Thoracic aorta (tissue), 2 donors: ENCODE results near the gene TRIO. TPM values are rescaled to one million over a fixed set of nuclear protein-coding genes. Genes with fewer than 3 reads are reported as not detected.

Experiments
- ATAC-seq: fragments of 150-250 bp; one replicate; pipeline ENCODE4 v1.8.0; 2017; ENCODE audit warnings: low read depth; ENCODE audit not compliant: insufficient number of reproducible peaks, low FRiP score
- DNase-seq: peaks from one replicate; pipeline ENCODE4 v3.0.0-alpha.2; 2020; ENCODE audit warnings: low spot score
- H3K27ac ChIP-seq, 2 donors: fragments of 200-600 bp; sonication (generic); 1 replicate in 1 of 2; 2 replicates in 1 of 2; pipeline ENCODE4 v1.5.1; 2016; ENCODE audit warnings: mild to moderate bottlenecking in 2 of 2, moderate library complexity in 2 of 2
- H3K27me3 ChIP-seq: fragments of 200-600 bp; sonication (generic); replicated peaks from 2 replicates; pipeline ENCODE4 v1.6.0; 2016; ENCODE audit warnings: mild to moderate bottlenecking; ENCODE audit not compliant: insufficient read depth
- H3K36me3 ChIP-seq: fragments of 200-600 bp; sonication (generic); one replicate; pipeline ENCODE4 v1.5.1; 2016
- H3K4me1 ChIP-seq, 2 donors: fragments of 200-600 bp; sonication (generic); 1 replicate in 1 of 2; 2 replicates in 1 of 2; pipeline versions ENCODE4 v1.5.1 to v1.6.0; 2016; ENCODE audit warnings: low read depth in 2 of 2, mild to moderate bottlenecking in 1 of 2; ENCODE audit not compliant: control insufficient read depth in 1 of 2
- H3K4me3 ChIP-seq: fragments of 200-600 bp; sonication (generic); 2 replicates; pipeline ENCODE4 v1.5.1; 2016; ENCODE audit warnings: mild to moderate bottlenecking
- H3K9me3 ChIP-seq: fragments of 200-600 bp; sonication (generic); 2 replicates; pipeline ENCODE4 v1.5.1; 2016
- CTCF ChIP-seq: fragments of 200-600 bp; sonication (generic); IDR thresholded peaks from one replicate; pipeline ENCODE4 v1.5.1; 2019; ENCODE audit warnings: antibody characterized with exemption
- total RNA-seq, 2 donors: library from RNA; depleted of rRNA; stranded (reverse); fragments of >200 nt; gene quantifications; one replicate each; pipeline versions ENCODE4 v1.1.0 to v1.2.3, GENCODE V29; 2016

The TRIO gene
- total RNA-seq, 2 donors from 2014 or later = 219 to 300 TPM

GRCh38 chr5:14164164-14165163 lies 21.3 kb downstream of the TRIO start:
- no peak for DNase-seq
- H3K36me3 ChIP-seq = no peaks in the 10 kb centered on the region
- no peak overlapping the region for H3K4me3 ChIP-seq
- peaks cover 21 to 54% of the 10 kb centered on the region in 2 donors for H3K4me1 ChIP-seq
- no peak for TF ChIP-seq CTCF
- no peak for ATAC-seq
- H3K27ac ChIP-seq = no peak overlapping the region
- no peaks in the 10 kb centered on the region for H3K9me3 ChIP-seq
- H3K27me3 ChIP-seq = no peaks in the 10 kb centered on the region

GRCh38 chr5:14165375-14166106 lies 22.4 kb downstream of the TRIO start:
- no peak for TF ChIP-seq CTCF
- H3K9me3 ChIP-seq = no peaks in the 10 kb centered on the region
- DNase-seq (no peak), ATAC-seq (no peak)
- H3K27ac ChIP-seq = no peak overlapping the region
- no peaks in the 10 kb centered on the region for H3K27me3 ChIP-seq
- peaks cover 26 to 54% of the 10 kb centered on the region in 2 donors for H3K4me1 ChIP-seq
- no peaks in the 10 kb centered on the region for H3K36me3 ChIP-seq
- no peak overlapping the region for H3K4me3 ChIP-seq

- Histone ChIP-seq H3K36me3 (no peaks in the 10 kb centered on the region), H3K27ac (no peak overlapping the region), H3K4me3 (no peak overlapping the region), H3K4me1 (peaks cover 32 to 55% of the 10 kb centered on the region in 2 donors), H3K27me3 (no peaks in the 10 kb centered on the region), H3K9me3 (no peaks in the 10 kb centered on the region)
- no peak for TF ChIP-seq CTCF
- ATAC-seq = no peak
- no peak for DNase-seq
Measured at GRCh38 chr5:14166437-14166836, 23.3 kb downstream of the TRIO start.

- Histone ChIP-seq H3K9me3 (no peaks in the 10 kb centered on the region), H3K36me3 (no peaks in the 10 kb centered on the region), H3K27ac (no peak overlapping the region), H3K27me3 (no peaks in the 10 kb centered on the region), H3K4me1 (peaks cover 41 to 63% of the 10 kb centered on the region in 2 donors), H3K4me3 (no peak overlapping the region)
- TF ChIP-seq CTCF = no peak
- ATAC-seq (no peak), DNase-seq (no peak)
Measured at GRCh38 chr5:14167211-14167845, 24.2 kb downstream of the TRIO start.
